Fibroblast of pulmonary artery (primary cell): Measurements from ENCODE around the gene GNB2.
"Not testable (repeated sequence)": the region's sequence is repeated elsewhere in the genome, so short reads cannot be mapped to it uniquely, and the experiment has no call there.

Source experiments
- DNase-seq: peaks from one replicate; pipeline ENCODE4 v3.0.0-alpha.2; 2010; ENCODE audit warnings: low read depth
- H3K4me3 ChIP-seq: replicated peaks from 2 replicates; pipeline ENCODE4 v1.5.1; 2011; ENCODE audit warnings: low read depth, mild to moderate bottlenecking, control low read depth, low read length, moderate library complexity
- CTCF ChIP-seq: IDR thresholded peaks from 2 replicates; pipeline ENCODE4 v1.5.1; 2011; ENCODE audit warnings: mild to moderate bottlenecking, control low read depth, low read length, inconsistent platforms; ENCODE audit errors: missing control alignments

The GNB2 gene

DNA sequence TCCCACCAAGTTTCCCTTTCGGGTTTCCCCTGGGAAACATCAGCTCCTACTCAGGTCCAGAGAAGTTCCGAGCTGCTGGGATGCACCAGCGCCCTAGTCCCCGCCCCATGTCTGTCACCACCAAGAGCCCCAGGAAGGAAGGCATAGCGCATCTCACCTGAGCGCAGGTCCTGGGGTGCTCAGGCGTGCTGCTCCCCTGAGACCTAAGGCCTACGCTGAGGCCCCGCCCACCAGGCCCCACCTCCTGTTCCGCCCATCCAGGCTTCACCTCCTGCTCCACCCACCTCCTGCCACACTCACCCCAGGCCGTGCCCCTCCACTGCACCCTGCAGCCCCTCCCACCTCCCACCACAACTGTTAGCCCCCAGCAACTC is 31.0 kb upstream of the GNB2 start:
- no peak for TF ChIP-seq CTCF
- no peak for DNase-seq
- H3K4me3 ChIP-seq = no peak overlapping the region

DNA sequence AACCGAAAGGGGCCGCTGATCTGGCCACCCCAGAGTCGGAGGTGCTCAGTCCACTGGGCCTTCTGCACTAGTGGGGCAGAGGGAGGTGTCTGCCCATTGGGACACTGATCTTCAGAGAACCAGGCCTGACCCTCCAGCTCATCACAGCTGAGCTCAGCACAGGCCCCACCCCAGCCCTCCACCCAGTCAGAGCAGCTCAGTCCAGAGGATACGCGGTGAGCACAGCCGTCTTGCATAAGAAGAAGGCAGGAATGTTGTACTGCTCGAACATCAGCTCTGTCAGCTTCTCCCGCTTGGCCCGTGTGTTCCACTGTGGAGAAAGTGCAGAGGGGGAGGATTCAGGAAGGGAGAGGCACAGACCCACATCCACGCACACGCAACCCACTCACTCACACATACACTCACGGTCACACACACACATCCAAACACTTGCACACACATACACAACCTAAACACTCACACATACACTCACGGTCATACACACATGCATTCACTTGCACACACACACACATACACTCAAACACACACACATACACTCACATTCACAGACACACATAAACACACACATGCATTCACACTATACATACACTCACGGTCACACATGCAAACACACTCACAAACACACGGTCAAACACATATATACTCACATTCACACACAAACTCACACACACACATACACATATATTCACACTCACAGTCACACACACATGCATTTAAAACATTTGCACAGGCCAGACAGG is 23.5 kb upstream of the GNB2 start:
- H3K4me3 ChIP-seq = no peak overlapping the region
- DNase-seq = peak; percentile 8
- TF ChIP-seq CTCF = no peak

GRCh38 chr7:100654908-100655831 is 18.4 kb upstream of the GNB2 start:
- no peak for TF ChIP-seq CTCF
- H3K4me3 ChIP-seq = no peak overlapping the region
- no peak for DNase-seq

- H3K4me3 ChIP-seq = no peak within 1 kb of the TSS
- peak; percentile 51 for DNase-seq
- no peak for TF ChIP-seq CTCF
Observed at GRCh38 chr7:100655908-100656674, 17.4 kb upstream of the GNB2 start, which contains the start of gene ACTL6B. Gene ACTL6B, minus strand, starts transcription at chr7:100656448. Its CDS starts 94 bp downstream, at chr7:100656354.

GRCh38 chr7:100662194-100662776 is 11.3 kb upstream of the GNB2 start:
- not testable (repeated sequence) for H3K4me3 ChIP-seq, DNase-seq

DNA sequence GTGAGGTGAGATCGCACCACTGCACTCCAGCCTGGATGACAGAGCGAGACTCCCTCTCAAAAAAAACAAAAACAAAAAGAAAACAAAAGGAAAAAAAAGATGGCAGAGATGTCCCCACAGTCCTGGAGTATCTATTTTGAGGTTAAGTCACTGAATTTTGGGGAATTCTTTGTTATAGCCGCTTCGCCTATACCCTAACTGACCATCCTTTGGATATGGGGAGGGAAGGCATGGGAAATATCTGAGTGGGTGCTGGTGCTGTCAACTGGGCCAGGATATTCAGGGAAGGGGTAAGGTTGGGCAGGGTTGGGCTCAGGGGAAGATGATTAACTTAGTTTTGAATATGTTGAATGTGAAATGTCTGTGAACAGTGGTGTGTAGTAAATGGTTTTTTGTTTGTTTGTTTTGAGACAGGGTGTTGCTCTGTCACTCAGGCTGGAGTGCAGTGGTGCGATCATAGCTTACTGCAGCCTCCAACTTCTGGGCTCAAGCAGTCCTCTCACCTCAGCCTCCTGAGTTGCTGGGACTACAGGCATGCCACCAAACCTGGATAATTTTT is 8.3 kb upstream of the GNB2 start:
- H3K4me3 ChIP-seq = no peak overlapping the region
- DNase-seq = no peak
- no peak for TF ChIP-seq CTCF
